GM12878 (cell line): ENCODE results near the gene SVEP1. TPM values are rescaled to one million over a fixed set of nuclear protein-coding genes. Genes with fewer than 3 reads are reported as not detected.

Experiments
- CHD2 ChIP-seq: IDR thresholded peaks from 2 replicates; pipeline ENCODE4 v1.6.1; 2011; ENCODE audit warnings: low read depth, low read length, improper control_type of control experiment, borderline replicate concordance
- E4F1 ChIP-seq: fragments of 450-650 bp; IDR thresholded peaks from 2 replicates; pipeline ENCODE4 v1.6.1; 2018; ENCODE audit warnings: borderline replicate concordance, mild to moderate bottlenecking; ENCODE audit not compliant: partially characterized antibody
- EED ChIP-seq: sonication (generic); IDR thresholded peaks from 2 replicates; pipeline ENCODE4 v1.6.1; 2016; ENCODE audit warnings: antibody characterized with exemption, low read depth
- EGR1 ChIP-seq, 2 experiments: IDR thresholded peaks; 1 replicate in 1 of 2; 2 replicates in 1 of 2; pipeline ENCODE4 v1.6.1; 2011 to 2012; ENCODE audit warnings: low read depth in 2 of 2, low read length in 2 of 2, borderline replicate concordance in 1 of 2, mild to moderate bottlenecking in 1 of 2, moderate library complexity in 1 of 2
- GABPA ChIP-seq: IDR thresholded peaks from 2 replicates; pipeline ENCODE4 v1.6.1; 2014; ENCODE audit warnings: antibody characterized with exemption, low read depth, mild to moderate bottlenecking, inconsistent platforms
- GATAD2B ChIP-seq: fragments of 450-650 bp; conservative IDR thresholded peaks from 2 replicates; pipeline ENCODE4 v1.6.1; 2017; ENCODE audit warnings: low read depth, mild to moderate bottlenecking, moderate library complexity
- IKZF1 ChIP-seq: fragments of 450-650 bp; conservative IDR thresholded peaks from 2 replicates; pipeline ENCODE4 v1.6.1; 2017; ENCODE audit warnings: antibody characterized with exemption, mild to moderate bottlenecking
- KAT2A ChIP-seq: conservative IDR thresholded peaks from 2 replicates; pipeline ENCODE4 v1.6.1; 2011; ENCODE audit warnings: low read depth, low read length; ENCODE audit not compliant: control insufficient read depth
- MEF2B ChIP-seq: fragments of 450-650 bp; IDR thresholded peaks from 2 replicates; pipeline ENCODE4 v1.6.1; 2018; ENCODE audit warnings: mild to moderate bottlenecking, moderate library complexity; ENCODE audit not compliant: partially characterized antibody, poor library complexity, severe bottlenecking
- PKNOX1 ChIP-seq: fragments of 450-650 bp; IDR thresholded peaks from 2 replicates; pipeline ENCODE4 v1.6.1; 2016; ENCODE audit warnings: mild to moderate bottlenecking
- POU2F2 ChIP-seq: IDR thresholded peaks from 3 replicates; pipeline ENCODE4 v1.6.1; 2011; ENCODE audit warnings: low read depth, mild to moderate bottlenecking, low read length, borderline replicate concordance
- RB1 ChIP-seq: fragments of 450-650 bp; formaldehyde crosslinking; IDR thresholded peaks from 2 replicates; pipeline ENCODE4 v1.6.1; 2017; ENCODE audit warnings: mild to moderate bottlenecking, borderline replicate concordance
- RELB ChIP-seq: fragments of 450-650 bp; IDR thresholded peaks from 2 replicates; pipeline ENCODE4 v1.6.1; 2017; ENCODE audit warnings: low read depth, mild to moderate bottlenecking, moderate library complexity
- RUNX3 ChIP-seq: IDR thresholded peaks from 2 replicates; pipeline ENCODE4 v1.6.1; 2012; ENCODE audit warnings: low read length, inconsistent platforms
- SPI1 ChIP-seq: IDR thresholded peaks from 2 replicates; pipeline ENCODE4 v1.6.1; 2011; ENCODE audit warnings: low read depth, mild to moderate bottlenecking, low read length, moderate library complexity, borderline replicate concordance; ENCODE audit not compliant: insufficient read depth
- SRF ChIP-seq, 2 experiments: IDR thresholded peaks; 2 replicates each; pipeline ENCODE4 v1.6.1; 2011; ENCODE audit warnings: low read depth in 2 of 2, low read length in 2 of 2, mild to moderate bottlenecking in 1 of 2, moderate library complexity in 1 of 2
- TBL1XR1 ChIP-seq: IDR thresholded peaks from 2 replicates; pipeline ENCODE4 v1.6.1; 2012; ENCODE audit warnings: low read depth, low read length, improper control_type of control experiment
- TCF12 ChIP-seq: IDR thresholded peaks from 2 replicates; pipeline ENCODE4 v1.6.1; 2011; ENCODE audit warnings: low read depth, mild to moderate bottlenecking, low read length
- YY1 ChIP-seq: IDR thresholded peaks from 2 replicates; pipeline ENCODE4 v1.6.1; 2011; ENCODE audit warnings: low read depth, mild to moderate bottlenecking, low read length
- ZBTB11 ChIP-seq: fragments of 450-650 bp; formaldehyde crosslinking; IDR thresholded peaks from 2 replicates; pipeline ENCODE4 v1.5.0; 2022; ENCODE audit warnings: mild to moderate bottlenecking, missing genetic modification characterization
- polyA plus RNA-seq, 11 experiments: library from polyadenylated mRNA; depleted of rRNA in 4 of 11; unstranded in 6 of 11; stranded (reverse) in 5 of 11; fragments of >200 nt; fragmentation: Nextera tagmentation in 4 of 11; fragmentation: Illumina TruSeq in 1 of 11; extraction: Ambion mirVana in 4 of 11; extraction: Trizol in 1 of 11; gene quantifications; 1 replicate in 1 of 11; 2 replicates in 10 of 11; pipeline versions ENCODE4 v1.2.1 to v1.2.3, GENCODE V29; 2011 to 2016; ENCODE audit warnings: inconsistent platforms in 2 of 11, missing spikeins in 2 of 11, low read depth in 1 of 11
- total RNA-seq, 4 experiments: library from RNA; depleted of rRNA in 3 of 4; stranded (reverse); fragments of >200 nt in 3 of 4; fragmentation: Illumina TruSeq in 1 of 4; extraction: Trizol in 1 of 4; gene quantifications; 2 replicates each; pipeline versions ENCODE4 v1.2.1 to v1.2.3, GENCODE V29; 2013 to 2021

SVEP1 gene
- total and polyA plus RNA-seq, 10 of the 15 experiments (the other 5 are each of a cell fraction or from before 2014, with no cell fraction given) = under 0.01 to 0.05 (median 0.01) TPM; not detected in 5

GRCh38 chr9:110626101-110626829 lies 46.7 kb upstream of the SVEP1 start (continued):
- peak; percentile 75; the same call in 1 of the 2 replicates for TF ChIP-seq RELB
- peak; percentile 54; the same call in 1 of the 2 replicates for TF ChIP-seq SPI1
- TF ChIP-seq TCF12 = 0 out of 2 replicates have a peak, but pooled peaks have one; percentile 17
- peak in 1 of 2 experiments; percentile 60; a peak in 1 of 4 replicates for TF ChIP-seq SRF (IDR thresholded peaks at IDR 0.05; ENCODE audit: low read depth in 2 of 2, low read length in 2 of 2)
- peak; percentile 83 for TF ChIP-seq PKNOX1
- TF ChIP-seq RUNX3 = peak; percentile 89
- TF ChIP-seq MEF2B = peak; percentile 61
- TF ChIP-seq RB1 = no peak
- TF ChIP-seq CHD2 = 0 out of 2 replicates have a peak, but pooled peaks have one; percentile 30
- TF ChIP-seq IKZF1 = peak; percentile 85
- TF ChIP-seq GABPA = 0 out of 2 replicates have a peak, but pooled peaks have one; percentile 22
- TF ChIP-seq TBL1XR1 = peak; percentile 57; the same call in 1 of the 2 replicates
- peak; percentile 87 for TF ChIP-seq EED
- peak; percentile 69 for TF ChIP-seq YY1
- TF ChIP-seq POU2F2 = peak; percentile 88; the same call in 2 of the 3 replicates
- peak; percentile 39; the same call in 1 of the 2 replicates for TF ChIP-seq GATAD2B
- no peak for TF ChIP-seq KAT2A
- no peak for TF ChIP-seq E4F1
- peak in 1 of 2 experiments; percentile 59; a peak in 1 of 3 replicates for TF ChIP-seq EGR1 (IDR thresholded peaks at IDR 0.05; ENCODE audit: borderline replicate concordance in 1 of 2, low read depth in 2 of 2, low read length in 2 of 2)
- TF ChIP-seq ZBTB11 (CRISPR knock-in tag) = no peak
